Endothelial cell (in vitro differentiated cells): ENCODE measurements around the gene C1orf226. TPM values are rescaled to one million over a fixed set of nuclear protein-coding genes. Genes with fewer than 3 reads are reported as not detected.
"Not testable (repeated sequence)": the region's sequence is repeated elsewhere in the genome, so short reads cannot be mapped to it uniquely, and the experiment has no call there.

Experiments used
- DNase-seq: peaks from one replicate; pipeline ENCODE4 v3.0.0; 2021; ENCODE audit warnings: low spot score
- H3K27ac Mint-ChIP-seq: one replicate; pipeline ENCODE4 v1.8.0; 2021; ENCODE audit warnings: mixed read lengths, inconsistent platforms; ENCODE audit not compliant: unreplicated experiment
- H3K27me3 Mint-ChIP-seq: one replicate; pipeline ENCODE4 v1.8.0; 2021; ENCODE audit warnings: mild to moderate bottlenecking, moderate library complexity, mixed read lengths, inconsistent platforms; ENCODE audit not compliant: unreplicated experiment
- H3K36me3 Mint-ChIP-seq: one replicate; pipeline ENCODE4 v1.8.0; 2021; ENCODE audit warnings: mild to moderate bottlenecking, low read depth, mixed read lengths, inconsistent platforms; ENCODE audit not compliant: unreplicated experiment
- H3K4me1 Mint-ChIP-seq: one replicate; pipeline ENCODE4 v1.8.0; 2021; ENCODE audit warnings: mild to moderate bottlenecking, mixed read lengths, inconsistent platforms; ENCODE audit not compliant: unreplicated experiment
- H3K4me3 Mint-ChIP-seq: one replicate; pipeline ENCODE4 v1.8.0; 2021; ENCODE audit warnings: mild to moderate bottlenecking, mixed read lengths, inconsistent platforms; ENCODE audit not compliant: unreplicated experiment
- H3K9me3 Mint-ChIP-seq: one replicate; pipeline ENCODE4 v1.8.0; 2021; ENCODE audit warnings: mixed read lengths, inconsistent platforms; ENCODE audit not compliant: unreplicated experiment
- CTCF ChIP-seq: fragments of 200-600 bp; sonication (generic); IDR thresholded peaks from one replicate; pipeline ENCODE4 v1.5.0; 2021; ENCODE audit warnings: antibody characterized with exemption; ENCODE audit not compliant: unreplicated experiment
- microRNA-seq: library from miRNA; unstranded; fragments of <30 nt; microRNA quantifications from one replicate; pipeline ENCODE4, GENCODE V29; 2020; ENCODE audit not compliant: unreplicated experiment
- total RNA-seq: library from RNA; stranded (reverse); fragmentation: NEBNext Ultra II Directional; extraction: Animal tissue kit (Norgen Biotek cat#: 25700); gene quantifications from one replicate; pipeline ENCODE4 v1.2.1, GENCODE V29; 2021; ENCODE audit not compliant: unreplicated experiment

Gene C1orf226
- total RNA-seq, 1 donor from 2014 or later, result 28.2 TPM

GRCh38 chr1:162422662-162423375, 41.3 kb downstream of the C1orf226 start:
- TF ChIP-seq CTCF, result no peak

GRCh38 chr1:162430583-162430982, 49.1 kb downstream of the C1orf226 start:
- Mint-ChIP-seq H3K27ac (no peak overlapping the region), H3K27me3 (no peaks in the 10 kb centered on the region), H3K4me3 (no peak overlapping the region), H3K9me3 (no peaks in the 10 kb centered on the region), H3K4me1 (no peaks in the 10 kb centered on the region), H3K36me3 (no peaks in the 10 kb centered on the region)
- no peak for DNase-seq
- TF ChIP-seq CTCF, result no peak

More at GRCh38 chr1:162422662-162423375, 41.3 kb downstream of the C1orf226 start:
- Mint-ChIP-seq H3K4me1 (no peaks in the 10 kb centered on the region), H3K27ac (no peak overlapping the region), H3K9me3 (no peaks in the 10 kb centered on the region), H3K27me3 (no peaks in the 10 kb centered on the region), H3K4me3 (no peak overlapping the region), H3K36me3 (no peaks in the 10 kb centered on the region)
- no peak for DNase-seq

- H3K4me1 Mint-ChIP-seq, H3K27ac Mint-ChIP-seq, H3K27me3 Mint-ChIP-seq, H3K36me3 Mint-ChIP-seq, H3K4me3 Mint-ChIP-seq, H3K9me3 Mint-ChIP-seq, DNase-seq: not testable (repeated sequence)
These were observed 51.6 kb downstream of the C1orf226 start for GRCh38 chr1:162432977-162433713.

Small RNAs within 50 kb of the gene (microRNA-seq; reads per million reads assigned to microRNA genes)
- 50.7 reads per million, percentile 77 among the genes with 10 or more reads in this experiment for gene MIR556

Other genes starting within 250 kb of the C1orf226 start
- gene SPATA46, start 4.9 kb upstream of the C1orf226 start, total RNA-seq, result not detected
- gene SH2D1B, start 30.4 kb downstream of the C1orf226 start, total RNA-seq, result not detected
- 17.8 TPM for gene UHMK1, start 116.1 kb downstream of the C1orf226 start, total RNA-seq
- gene UAP1, start 180.0 kb downstream of the C1orf226 start, total RNA-seq, result 20.9 TPM